ENCODE measurements around the gene SHPK. TPM values are rescaled to one million over a fixed set of nuclear protein-coding genes. Genes with fewer than 3 reads are reported as not detected.

The SHPK gene
- total and polyA plus RNA-seq, 9 of the 15 experiments (the other 6 are each of a cell fraction or from before 2014, with no cell fraction given): 2.5 to 16.3 (median 11.8) TPM

DNA sequence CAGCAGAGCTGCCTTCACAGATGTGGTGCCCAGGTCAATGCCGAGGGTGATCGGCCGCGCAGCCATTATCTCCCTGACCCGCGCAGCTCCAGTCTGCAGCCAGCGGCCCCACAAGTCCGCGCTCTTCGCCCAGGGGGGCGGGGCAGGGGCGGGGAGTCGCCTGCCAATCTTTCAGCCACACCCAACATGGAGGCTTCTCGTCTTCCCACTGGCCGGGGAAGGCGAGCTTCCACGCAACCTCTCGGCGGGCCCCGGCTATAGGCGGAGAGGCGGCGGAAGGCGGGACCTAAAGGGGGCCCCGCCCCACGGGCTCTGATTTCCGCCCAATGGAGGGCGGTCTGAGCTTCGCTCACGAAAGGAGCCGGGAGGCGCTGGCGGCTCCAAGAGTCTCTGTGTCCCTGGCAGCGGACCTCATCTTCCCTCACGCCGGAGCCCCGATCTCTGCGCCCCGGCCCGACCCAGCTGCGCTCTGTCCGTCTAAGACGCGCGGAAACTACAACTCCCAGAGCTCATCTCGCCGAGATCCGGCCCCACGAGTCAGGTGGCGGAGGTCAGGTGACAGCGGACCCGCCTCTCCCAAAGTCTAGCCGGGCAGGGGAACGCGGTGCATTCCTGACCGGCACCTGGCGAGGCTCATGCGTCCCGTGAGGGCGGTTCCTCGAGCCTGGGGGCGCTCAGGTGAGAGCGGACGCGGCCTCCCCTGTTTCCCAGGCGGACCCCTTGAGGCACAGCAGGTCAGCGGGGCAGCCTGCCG is at the start of gene SHPK, which contains the start of gene CTNS (continued):
- TF ChIP-seq, protein P1, sequence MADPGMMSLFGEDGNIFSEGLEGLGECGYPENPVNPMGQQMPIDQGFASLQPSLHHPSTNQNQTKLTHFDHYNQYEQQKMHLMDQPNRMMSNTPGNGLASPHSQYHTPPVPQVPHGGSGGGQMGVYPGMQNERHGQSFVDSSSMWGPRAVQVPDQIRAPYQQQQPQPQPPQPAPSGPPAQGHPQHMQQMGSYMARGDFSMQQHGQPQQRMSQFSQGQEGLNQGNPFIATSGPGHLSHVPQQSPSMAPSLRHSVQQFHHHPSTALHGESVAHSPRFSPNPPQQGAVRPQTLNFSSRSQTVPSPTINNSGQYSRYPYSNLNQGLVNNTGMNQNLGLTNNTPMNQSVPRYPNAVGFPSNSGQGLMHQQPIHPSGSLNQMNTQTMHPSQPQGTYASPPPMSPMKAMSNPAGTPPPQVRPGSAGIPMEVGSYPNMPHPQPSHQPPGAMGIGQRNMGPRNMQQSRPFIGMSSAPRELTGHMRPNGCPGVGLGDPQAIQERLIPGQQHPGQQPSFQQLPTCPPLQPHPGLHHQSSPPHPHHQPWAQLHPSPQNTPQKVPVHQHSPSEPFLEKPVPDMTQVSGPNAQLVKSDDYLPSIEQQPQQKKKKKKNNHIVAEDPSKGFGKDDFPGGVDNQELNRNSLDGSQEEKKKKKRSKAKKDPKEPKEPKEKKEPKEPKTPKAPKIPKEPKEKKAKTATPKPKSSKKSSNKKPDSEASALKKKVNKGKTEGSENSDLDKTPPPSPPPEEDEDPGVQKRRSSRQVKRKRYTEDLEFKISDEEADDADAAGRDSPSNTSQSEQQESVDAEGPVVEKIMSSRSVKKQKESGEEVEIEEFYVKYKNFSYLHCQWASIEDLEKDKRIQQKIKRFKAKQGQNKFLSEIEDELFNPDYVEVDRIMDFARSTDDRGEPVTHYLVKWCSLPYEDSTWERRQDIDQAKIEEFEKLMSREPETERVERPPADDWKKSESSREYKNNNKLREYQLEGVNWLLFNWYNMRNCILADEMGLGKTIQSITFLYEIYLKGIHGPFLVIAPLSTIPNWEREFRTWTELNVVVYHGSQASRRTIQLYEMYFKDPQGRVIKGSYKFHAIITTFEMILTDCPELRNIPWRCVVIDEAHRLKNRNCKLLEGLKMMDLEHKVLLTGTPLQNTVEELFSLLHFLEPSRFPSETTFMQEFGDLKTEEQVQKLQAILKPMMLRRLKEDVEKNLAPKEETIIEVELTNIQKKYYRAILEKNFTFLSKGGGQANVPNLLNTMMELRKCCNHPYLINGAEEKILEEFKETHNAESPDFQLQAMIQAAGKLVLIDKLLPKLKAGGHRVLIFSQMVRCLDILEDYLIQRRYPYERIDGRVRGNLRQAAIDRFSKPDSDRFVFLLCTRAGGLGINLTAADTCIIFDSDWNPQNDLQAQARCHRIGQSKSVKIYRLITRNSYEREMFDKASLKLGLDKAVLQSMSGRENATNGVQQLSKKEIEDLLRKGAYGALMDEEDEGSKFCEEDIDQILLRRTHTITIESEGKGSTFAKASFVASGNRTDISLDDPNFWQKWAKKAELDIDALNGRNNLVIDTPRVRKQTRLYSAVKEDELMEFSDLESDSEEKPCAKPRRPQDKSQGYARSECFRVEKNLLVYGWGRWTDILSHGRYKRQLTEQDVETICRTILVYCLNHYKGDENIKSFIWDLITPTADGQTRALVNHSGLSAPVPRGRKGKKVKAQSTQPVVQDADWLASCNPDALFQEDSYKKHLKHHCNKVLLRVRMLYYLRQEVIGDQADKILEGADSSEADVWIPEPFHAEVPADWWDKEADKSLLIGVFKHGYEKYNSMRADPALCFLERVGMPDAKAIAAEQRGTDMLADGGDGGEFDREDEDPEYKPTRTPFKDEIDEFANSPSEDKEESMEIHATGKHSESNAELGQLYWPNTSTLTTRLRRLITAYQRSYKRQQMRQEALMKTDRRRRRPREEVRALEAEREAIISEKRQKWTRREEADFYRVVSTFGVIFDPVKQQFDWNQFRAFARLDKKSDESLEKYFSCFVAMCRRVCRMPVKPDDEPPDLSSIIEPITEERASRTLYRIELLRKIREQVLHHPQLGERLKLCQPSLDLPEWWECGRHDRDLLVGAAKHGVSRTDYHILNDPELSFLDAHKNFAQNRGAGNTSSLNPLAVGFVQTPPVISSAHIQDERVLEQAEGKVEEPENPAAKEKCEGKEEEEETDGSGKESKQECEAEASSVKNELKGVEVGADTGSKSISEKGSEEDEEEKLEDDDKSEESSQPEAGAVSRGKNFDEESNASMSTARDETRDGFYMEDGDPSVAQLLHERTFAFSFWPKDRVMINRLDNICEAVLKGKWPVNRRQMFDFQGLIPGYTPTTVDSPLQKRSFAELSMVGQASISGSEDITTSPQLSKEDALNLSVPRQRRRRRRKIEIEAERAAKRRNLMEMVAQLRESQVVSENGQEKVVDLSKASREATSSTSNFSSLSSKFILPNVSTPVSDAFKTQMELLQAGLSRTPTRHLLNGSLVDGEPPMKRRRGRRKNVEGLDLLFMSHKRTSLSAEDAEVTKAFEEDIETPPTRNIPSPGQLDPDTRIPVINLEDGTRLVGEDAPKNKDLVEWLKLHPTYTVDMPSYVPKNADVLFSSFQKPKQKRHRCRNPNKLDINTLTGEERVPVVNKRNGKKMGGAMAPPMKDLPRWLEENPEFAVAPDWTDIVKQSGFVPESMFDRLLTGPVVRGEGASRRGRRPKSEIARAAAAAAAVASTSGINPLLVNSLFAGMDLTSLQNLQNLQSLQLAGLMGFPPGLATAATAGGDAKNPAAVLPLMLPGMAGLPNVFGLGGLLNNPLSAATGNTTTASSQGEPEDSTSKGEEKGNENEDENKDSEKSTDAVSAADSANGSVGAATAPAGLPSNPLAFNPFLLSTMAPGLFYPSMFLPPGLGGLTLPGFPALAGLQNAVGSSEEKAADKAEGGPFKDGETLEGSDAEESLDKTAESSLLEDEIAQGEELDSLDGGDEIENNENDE (IDR thresholded peaks at IDR 0.05; ENCODE audit: low read depth, low read length): no peak
- TF ChIP-seq, protein P2, sequence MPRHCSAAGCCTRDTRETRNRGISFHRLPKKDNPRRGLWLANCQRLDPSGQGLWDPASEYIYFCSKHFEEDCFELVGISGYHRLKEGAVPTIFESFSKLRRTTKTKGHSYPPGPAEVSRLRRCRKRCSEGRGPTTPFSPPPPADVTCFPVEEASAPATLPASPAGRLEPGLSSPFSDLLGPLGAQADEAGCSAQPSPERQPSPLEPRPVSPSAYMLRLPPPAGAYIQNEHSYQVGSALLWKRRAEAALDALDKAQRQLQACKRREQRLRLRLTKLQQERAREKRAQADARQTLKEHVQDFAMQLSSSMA (CRISPR knock-in tag; IDR thresholded peaks at IDR 0.05): no peak
- TF ChIP-seq YBX1 (IDR thresholded peaks at IDR 0.05): no peak
- TF ChIP-seq RFX1 (IDR thresholded peaks at IDR 0.05): no peak
- no peak for TF ChIP-seq NCOA2 (IDR thresholded peaks at IDR 0.05; ENCODE audit: partially characterized antibody in 2 of 2)
- no peak for TF ChIP-seq FOXJ3 (CRISPR knock-in tag; IDR thresholded peaks at IDR 0.05)
- TF ChIP-seq XRCC4 (IDR thresholded peaks at IDR 0.05; ENCODE audit: extremely low read depth, insufficient read depth, insufficient read length): no peak
- no peak for TF ChIP-seq ERF (CRISPR knock-in tag; IDR thresholded peaks at IDR 0.05)
- no peak for TF ChIP-seq TGIF2 (CRISPR knock-in tag; IDR thresholded peaks at IDR 0.05)
- no peak for TF ChIP-seq PTRF (tag; IDR thresholded peaks at IDR 0.05)
- no peak for TF ChIP-seq TRIM24 (IDR thresholded peaks at IDR 0.05)
- TF ChIP-seq CAMTA2 (CRISPR knock-in tag; conservative IDR thresholded peaks at IDR 0.05): no peak
- TF ChIP-seq, protein P3, sequence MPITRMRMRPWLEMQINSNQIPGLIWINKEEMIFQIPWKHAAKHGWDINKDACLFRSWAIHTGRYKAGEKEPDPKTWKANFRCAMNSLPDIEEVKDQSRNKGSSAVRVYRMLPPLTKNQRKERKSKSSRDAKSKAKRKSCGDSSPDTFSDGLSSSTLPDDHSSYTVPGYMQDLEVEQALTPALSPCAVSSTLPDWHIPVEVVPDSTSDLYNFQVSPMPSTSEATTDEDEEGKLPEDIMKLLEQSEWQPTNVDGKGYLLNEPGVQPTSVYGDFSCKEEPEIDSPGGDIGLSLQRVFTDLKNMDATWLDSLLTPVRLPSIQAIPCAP (CRISPR knock-in tag; IDR thresholded peaks at IDR 0.05; ENCODE audit: borderline replicate concordance): no peak
- TF ChIP-seq NFIX (CRISPR knock-in tag; IDR thresholded peaks at IDR 0.05; ENCODE audit: low read depth): no peak
- peak in 2 of 3 experiments; percentile 64 to 70 for TF ChIP-seq YY1 (IDR thresholded peaks at IDR 0.05; ENCODE audit: borderline replicate concordance in 1 of 3, control insufficient read depth in 1 of 3, extremely low read depth in 1 of 3, insufficient read depth in 3 of 3, insufficient read length in 1 of 3, insufficient replicate concordance in 2 of 3, low read depth in 1 of 3, low read length in 2 of 3)

All from K562 (cell line).